Spleen (tissue), 7 donors: Measurements from ENCODE around the gene CRIP2.

ENCODE experiments used
- CTCF ChIP-seq, 11 experiments: fragments of 200-600 bp in 7 of 11; fragments of 450-650 bp in 4 of 11; sonication (generic) in 4 of 11; IDR thresholded peaks in 8 of 11; conservative IDR thresholded peaks in 3 of 11; 1 replicate in 7 of 11; 2 replicates in 4 of 11; pipeline versions ENCODE4 v1.4.0 to v1.8.0; 2016 to 2021; ENCODE audit warnings: antibody characterized with exemption in 11 of 11, inconsistent platforms in 4 of 11, mild to moderate bottlenecking in 1 of 11
- POLR2A ChIP-seq, 3 donors: fragments of 450-650 bp; IDR thresholded peaks; one replicate each; pipeline ENCODE4 v1.5.1; 2017; ENCODE audit warnings: antibody characterized with exemption in 3 of 3, mild to moderate bottlenecking in 1 of 3
- POLR2AphosphoS5 ChIP-seq, 3 donors: sonication (generic); formaldehyde crosslinking; IDR thresholded peaks; one replicate each; pipeline ENCODE4 v1.5.1; 2017; ENCODE audit warnings: antibody characterized with exemption in 3 of 3
- donor health status: DM: no; HTN: no; CAD: no; lungs with moderate emphysema.
- donor health status: DM: no; HTN: no; CAD: no.
- donor health status: DM: no; HTN: no; CAD: no.

- TF ChIP-seq CTCF (IDR thresholded peaks at IDR 0.05 in 8 of 11, conservative IDR thresholded peaks at IDR 0.05 in 3 of 11) = no peak
- TF ChIP-seq POLR2AphosphoS5 (IDR thresholded peaks at IDR 0.05) = no peak
- TF ChIP-seq POLR2A (IDR thresholded peaks at IDR 0.05) = no peak
These were observed 5.7 kb downstream of the CRIP2 start for GRCh38 chr14:105480199-105480746.
